K562 (cell line): ENCODE results near the gene SIGLEC9.

Experiments
- NR1H2 ChIP-seq: sonication (generic); formaldehyde crosslinking; IDR thresholded peaks from 2 replicates; pipeline ENCODE4 v1.4.0; 2020; ENCODE audit warnings: mild to moderate bottlenecking, missing genetic modification reagents
- POLR2A ChIP-seq: fragments of 450-650 bp; conservative IDR thresholded peaks from 2 replicates; pipeline ENCODE4 v1.6.1; 2016
- TCF7L2 ChIP-seq: fragments of 150-350 bp; IDR thresholded peaks from 2 replicates; pipeline ENCODE4 v1.6.1; 2016; ENCODE audit warnings: low read depth, mild to moderate bottlenecking, low read length, moderate library complexity
- ZFX ChIP-seq: sonication (generic); formaldehyde crosslinking; IDR thresholded peaks from 2 replicates; pipeline ENCODE4 v1.8.0; 2022; ENCODE audit warnings: mild to moderate bottlenecking, missing genetic modification reagents, moderate library complexity
- ZNF239 ChIP-seq: fragments of 250-450 bp; sonication (Bioruptor Pico); IDR thresholded peaks from 2 replicates; pipeline ENCODE4 v1.4.0; 2020; ENCODE audit warnings: mild to moderate bottlenecking

- TF ChIP-seq POLR2A (no peak), NR1H2 (CRISPR knock-in tag) (no peak), TCF7L2 (no peak), ZNF239 (no peak), ZFX (no peak)
These were observed 38.6 kb downstream of the SIGLEC9 start for GRCh38 chr19:51163257-51163656.
